T-helper 17 cell (primary cell): Measurements from ENCODE around the gene TRMT11. TPM values are rescaled to one million over a fixed set of nuclear protein-coding genes. Genes with fewer than 3 reads are reported as not detected.
"Not testable (repeated sequence)": the region's sequence is repeated elsewhere in the genome, so short reads cannot be mapped to it uniquely, and the experiment has no call there.

Source experiments
- ATAC-seq: fragments of 150-1000 bp; cut with Tn5 transposase; 2 replicates; pipeline ENCODE4 v1.10.0; 2021; ENCODE audit warnings: mild to moderate bottlenecking, moderate library complexity
- DNase-seq, 3 donors: peaks; one replicate each; pipeline versions ENCODE4 v3.0.0 to v3.0.0-alpha.2; 2020 to 2021
- H3K9me3 ChIP-seq: one replicate; pipeline ENCODE4 v1.7.0; 2013; ENCODE audit warnings: low read length, mild to moderate bottlenecking; ENCODE audit not compliant: control insufficient read depth, poor library complexity, severe bottlenecking
- H3K27ac Mint-ChIP-seq: one replicate; pipeline ENCODE4 v1.8.0; 2022; ENCODE audit warnings: mild to moderate bottlenecking, moderate library complexity, mixed read lengths
- H3K27me3 Mint-ChIP-seq: one replicate; pipeline ENCODE4 v1.8.0; 2022; ENCODE audit warnings: mixed read lengths
- H3K36me3 Mint-ChIP-seq: one replicate; pipeline ENCODE4 v1.8.0; 2022; ENCODE audit warnings: low read depth, mixed read lengths
- H3K4me1 Mint-ChIP-seq: one replicate; pipeline ENCODE4 v1.8.0; 2022; ENCODE audit warnings: mild to moderate bottlenecking, mixed read lengths
- H3K4me3 Mint-ChIP-seq: one replicate; pipeline ENCODE4 v1.8.0; 2022; ENCODE audit warnings: mild to moderate bottlenecking, moderate library complexity, mixed read lengths
- total RNA-seq, 4 donors: library from RNA in 2 of 4; stranded (reverse) in 2 of 4; gene quantifications; one replicate each; pipeline ENCODE4 v1.2.3 and lab custom pipeline; 2022 to 2026

Gene TRMT11
- total RNA-seq, 2 donors from 2014 or later = 17.8 to 20.1 TPM

DNA sequence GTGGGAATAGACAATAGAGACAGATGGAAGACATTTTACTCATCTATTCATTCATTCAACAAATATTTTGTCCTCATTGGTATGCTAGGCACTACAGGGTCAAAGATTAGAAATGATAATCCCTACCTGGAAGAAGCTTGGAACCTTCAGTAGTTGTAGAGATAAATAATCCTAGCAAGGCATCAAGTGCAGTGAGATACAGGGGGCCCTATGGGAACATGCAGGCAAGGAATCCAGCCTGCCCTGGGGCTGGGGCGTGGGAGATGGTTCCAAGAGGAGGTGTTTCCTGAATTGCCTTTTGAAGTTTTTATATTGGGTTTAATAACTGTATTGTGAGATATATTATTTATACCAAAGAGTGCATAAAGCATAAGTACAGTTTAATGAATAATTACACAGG, 64.5 kb downstream of the TRMT11 start:
- Mint-ChIP-seq H3K27me3 (no peaks in the 10 kb centered on the region), H3K4me3 (no peak overlapping the region), H3K4me1 (peaks cover 3% of the 10 kb centered on the region), H3K27ac (no peak overlapping the region), H3K36me3 (peaks cover 5% of the 10 kb centered on the region)
- DNase-seq (no peak), ATAC-seq (no peak)
- no peaks in the 10 kb centered on the region for H3K9me3 ChIP-seq

DNA sequence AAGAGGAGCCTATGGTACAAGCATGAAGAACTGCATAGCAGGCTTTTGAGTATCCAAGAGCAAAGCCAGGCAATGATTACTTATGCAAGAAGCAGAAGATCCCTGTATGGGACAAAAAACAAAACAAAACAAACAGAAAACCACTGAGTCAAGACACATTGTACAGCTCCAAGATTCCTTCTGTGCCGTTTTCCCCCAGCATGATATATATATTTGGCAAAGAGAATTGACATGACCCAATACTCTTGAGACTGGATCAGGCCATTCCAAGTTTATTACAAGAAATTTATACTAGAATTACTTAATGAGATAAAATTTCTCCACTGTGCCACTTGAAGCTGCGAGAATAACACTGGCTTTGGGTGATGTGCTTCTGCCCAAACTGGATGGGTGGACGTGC, 65.5 kb downstream of the TRMT11 start:
- H3K36me3 Mint-ChIP-seq = peaks cover 5% of the 10 kb centered on the region
- DNase-seq = no peak

DNA sequence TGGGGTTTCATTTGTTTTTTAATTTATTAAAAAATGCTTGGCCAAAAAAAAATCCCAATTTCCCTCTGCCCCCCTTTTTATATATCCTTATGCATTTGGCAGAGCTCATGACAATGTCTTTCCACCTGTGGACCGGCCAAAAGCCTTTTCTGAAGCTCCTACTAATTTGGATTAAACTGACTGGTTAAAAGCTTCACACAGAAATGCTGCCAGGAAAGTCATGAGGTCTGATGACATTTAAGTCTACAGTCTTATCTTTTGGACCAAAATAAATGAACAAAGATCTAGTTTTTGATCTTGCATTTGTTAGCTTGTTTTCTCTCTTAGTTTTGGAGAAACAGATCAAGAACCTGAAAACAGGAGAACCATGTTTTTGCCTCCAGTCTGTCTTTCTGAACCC, 66.1 kb downstream of the TRMT11 start:
- Mint-ChIP-seq H3K27ac (no peak overlapping the region), H3K36me3 (peaks cover 5% of the 10 kb centered on the region), H3K4me1 (peaks cover 3% of the 10 kb centered on the region), H3K4me3 (no peak overlapping the region), H3K27me3 (no peaks in the 10 kb centered on the region)
- H3K9me3 ChIP-seq = no peaks in the 10 kb centered on the region
- DNase-seq = no peak
- no peak for ATAC-seq

More for the DNA sequence above, 65.5 kb downstream of the TRMT11 start:
- no peak overlapping the region for H3K4me3 Mint-ChIP-seq
- no peaks in the 10 kb centered on the region for H3K27me3 Mint-ChIP-seq
- ATAC-seq = no peak
- H3K4me1 Mint-ChIP-seq = peaks cover 3% of the 10 kb centered on the region
- no peak overlapping the region for H3K27ac Mint-ChIP-seq
- no peaks in the 10 kb centered on the region for H3K9me3 ChIP-seq

DNA sequence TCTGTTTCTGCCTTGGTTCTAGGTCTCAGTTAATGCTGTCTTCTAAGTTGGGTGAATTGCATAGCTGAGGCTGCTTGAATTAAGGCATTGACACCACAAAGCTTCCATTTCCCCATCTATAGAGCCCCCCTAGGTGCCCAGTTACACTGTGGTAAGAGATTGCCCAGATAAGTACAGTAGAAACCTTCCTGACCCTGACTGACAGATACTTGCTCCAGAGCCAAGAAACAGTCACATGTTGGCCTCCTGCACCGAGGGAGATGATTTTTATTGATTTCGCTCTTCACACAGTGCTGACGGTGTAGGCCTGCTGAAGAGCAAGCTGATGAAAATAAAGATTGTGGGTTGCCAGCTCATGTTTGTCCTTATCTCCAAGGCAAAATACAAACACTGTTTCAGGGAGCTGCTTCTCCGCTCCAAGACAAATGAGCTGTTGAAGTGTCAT, 67.9 kb downstream of the TRMT11 start:
- H3K9me3 ChIP-seq = no peaks in the 10 kb centered on the region
- no peak overlapping the region for H3K27ac Mint-ChIP-seq
- no peaks in the 10 kb centered on the region for H3K27me3 Mint-ChIP-seq
- DNase-seq (no peak), ATAC-seq (no peak)
- H3K4me1 Mint-ChIP-seq = peaks cover 3% of the 10 kb centered on the region
- no peak overlapping the region for H3K4me3 Mint-ChIP-seq
- H3K36me3 Mint-ChIP-seq = peaks cover 8% of the 10 kb centered on the region

DNA sequence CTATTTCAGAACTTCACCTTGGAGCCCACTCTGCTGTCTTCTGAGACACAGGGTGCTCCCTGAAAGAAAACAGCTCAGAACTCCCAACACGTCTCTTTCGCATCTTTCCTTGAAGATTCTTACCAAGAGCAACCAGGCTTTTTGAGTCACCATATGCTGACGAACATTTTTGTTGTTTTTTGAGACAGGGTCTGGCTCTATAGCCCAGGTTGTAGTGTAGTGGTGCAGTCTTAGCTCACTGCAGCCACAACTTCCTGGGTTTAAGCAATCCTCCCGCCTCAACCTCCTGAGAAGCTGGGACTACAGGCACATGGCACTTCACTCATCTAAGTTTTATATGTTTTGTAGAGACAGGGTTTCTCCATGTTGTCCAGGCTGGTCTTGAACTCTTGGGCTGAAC, 68.5 kb downstream of the TRMT11 start:
- H3K27ac Mint-ChIP-seq = no peak overlapping the region
- no peak overlapping the region for H3K4me3 Mint-ChIP-seq
- ATAC-seq (no peak), DNase-seq (no peak)
- H3K9me3 ChIP-seq = no peaks in the 10 kb centered on the region
- H3K36me3 Mint-ChIP-seq = peaks cover 8% of the 10 kb centered on the region
- peaks cover 3% of the 10 kb centered on the region for H3K4me1 Mint-ChIP-seq
- H3K27me3 Mint-ChIP-seq = no peaks in the 10 kb centered on the region

DNA sequence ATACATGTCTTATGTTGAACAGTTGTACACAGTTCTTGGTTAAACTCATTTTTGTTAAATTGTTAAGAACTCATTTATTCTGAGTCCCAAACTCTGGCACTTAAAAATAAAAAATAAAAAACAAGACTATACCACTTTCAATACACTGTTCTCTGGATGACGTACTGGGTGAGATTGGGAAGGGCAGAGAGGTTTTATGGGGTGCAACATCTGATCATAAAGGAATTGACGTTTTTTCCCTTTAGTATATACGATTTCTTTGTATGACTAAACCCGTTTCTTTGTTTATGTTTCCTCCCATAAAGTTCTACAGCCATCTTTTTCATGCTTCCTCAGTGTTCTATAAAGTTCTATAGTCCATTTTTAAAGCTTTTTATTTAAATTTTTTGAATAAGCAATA, 69.1 kb downstream of the TRMT11 start:
- no peaks in the 10 kb centered on the region for H3K9me3 ChIP-seq
- H3K4me3 Mint-ChIP-seq = no peak overlapping the region
- ATAC-seq = no peak
- H3K27me3 Mint-ChIP-seq = no peaks in the 10 kb centered on the region
- H3K27ac Mint-ChIP-seq = no peak overlapping the region
- no peak for DNase-seq
- peaks cover 3% of the 10 kb centered on the region for H3K4me1 Mint-ChIP-seq
- peaks cover 8% of the 10 kb centered on the region for H3K36me3 Mint-ChIP-seq

DNA sequence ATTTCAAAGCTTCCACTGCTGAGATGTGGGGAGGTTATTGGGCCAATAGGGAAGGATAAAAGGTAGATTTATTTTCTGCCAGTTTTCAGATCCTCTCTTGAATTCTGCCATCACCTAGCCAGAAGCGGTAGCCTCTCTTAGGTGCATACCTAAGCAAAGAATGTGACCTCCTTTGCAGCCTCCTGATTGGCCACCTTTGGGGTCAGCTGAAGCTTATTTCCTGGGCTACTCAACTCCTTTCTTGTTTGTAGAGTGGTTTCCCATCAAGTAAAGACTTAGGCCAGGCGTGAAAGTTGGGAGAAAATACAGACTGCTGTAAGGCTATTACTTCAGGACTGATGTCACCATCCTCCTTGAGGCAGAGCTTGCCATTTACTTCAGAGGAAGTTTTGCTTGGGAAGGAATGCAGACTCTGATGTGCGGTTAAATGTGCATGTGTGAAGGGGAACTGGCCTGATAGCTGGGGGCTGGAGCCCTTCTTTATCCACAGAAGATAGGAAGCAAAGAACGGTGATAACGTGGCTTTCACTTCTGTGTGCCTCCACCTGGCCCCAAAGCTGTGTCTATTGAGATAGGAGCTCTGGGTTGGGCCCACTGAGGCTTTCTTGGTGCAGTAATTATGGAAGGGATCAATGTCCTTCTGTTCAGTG, 70.1 kb downstream of the TRMT11 start:
- H3K4me3 Mint-ChIP-seq = no peak overlapping the region
- H3K36me3 Mint-ChIP-seq = peaks cover 9% of the 10 kb centered on the region
- H3K27ac Mint-ChIP-seq = no peak overlapping the region
- no peaks in the 10 kb centered on the region for H3K27me3 Mint-ChIP-seq
- ATAC-seq (no peak), DNase-seq (no peak)
- H3K4me1 Mint-ChIP-seq = peaks cover 3% of the 10 kb centered on the region
- H3K9me3 ChIP-seq = no peaks in the 10 kb centered on the region

DNA sequence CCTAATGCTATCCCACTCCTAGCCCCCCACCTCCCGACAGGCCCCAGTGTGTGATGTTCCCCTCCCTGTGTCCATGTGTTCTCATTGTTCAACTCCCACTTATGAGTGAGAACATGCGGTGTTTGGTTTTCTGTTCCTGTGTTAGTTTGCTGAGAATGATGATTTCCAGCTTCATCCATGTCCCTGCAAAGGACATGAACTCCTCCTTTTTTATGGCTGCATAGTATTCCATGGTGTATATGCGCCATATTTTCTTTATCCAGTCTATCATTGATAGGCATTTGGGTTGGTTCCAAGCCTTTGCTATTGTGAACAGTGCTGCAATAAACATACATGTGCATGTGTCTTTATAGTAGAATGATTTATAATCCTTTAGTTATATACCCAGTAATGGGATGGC, 71.7 kb downstream of the TRMT11 start:
- not testable (repeated sequence) for H3K36me3 Mint-ChIP-seq, H3K27ac Mint-ChIP-seq, DNase-seq, H3K4me3 Mint-ChIP-seq, H3K9me3 ChIP-seq, ATAC-seq, H3K27me3 Mint-ChIP-seq, H3K4me1 Mint-ChIP-seq

DNA sequence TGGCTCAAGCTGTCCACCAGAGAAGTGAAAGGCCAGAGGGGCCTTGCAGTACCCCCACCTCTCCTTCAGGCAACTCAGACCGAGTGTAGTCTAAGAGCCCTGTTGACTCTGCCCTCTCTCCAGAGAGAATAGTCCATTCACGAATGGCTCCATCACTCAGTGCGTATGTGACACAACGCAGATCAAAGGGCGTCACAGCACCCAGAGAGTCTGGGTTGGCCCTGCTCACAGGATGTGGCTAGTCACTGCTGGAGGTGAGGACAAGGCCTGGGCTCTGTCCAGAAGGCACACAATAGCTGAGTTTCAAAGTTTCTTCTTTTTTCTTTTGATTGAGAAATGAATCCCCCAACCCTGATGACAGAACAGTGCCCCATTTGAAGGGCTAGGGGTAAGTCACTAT, 74.1 kb downstream of the TRMT11 start:
- ATAC-seq (no peak), DNase-seq (no peak)
- H3K27ac Mint-ChIP-seq = no peak overlapping the region
- no peak overlapping the region for H3K4me3 Mint-ChIP-seq
- H3K36me3 Mint-ChIP-seq = peaks cover 8% of the 10 kb centered on the region
- no peaks in the 10 kb centered on the region for H3K4me1 Mint-ChIP-seq
- no peaks in the 10 kb centered on the region for H3K27me3 Mint-ChIP-seq
- H3K9me3 ChIP-seq = no peaks in the 10 kb centered on the region

DNA sequence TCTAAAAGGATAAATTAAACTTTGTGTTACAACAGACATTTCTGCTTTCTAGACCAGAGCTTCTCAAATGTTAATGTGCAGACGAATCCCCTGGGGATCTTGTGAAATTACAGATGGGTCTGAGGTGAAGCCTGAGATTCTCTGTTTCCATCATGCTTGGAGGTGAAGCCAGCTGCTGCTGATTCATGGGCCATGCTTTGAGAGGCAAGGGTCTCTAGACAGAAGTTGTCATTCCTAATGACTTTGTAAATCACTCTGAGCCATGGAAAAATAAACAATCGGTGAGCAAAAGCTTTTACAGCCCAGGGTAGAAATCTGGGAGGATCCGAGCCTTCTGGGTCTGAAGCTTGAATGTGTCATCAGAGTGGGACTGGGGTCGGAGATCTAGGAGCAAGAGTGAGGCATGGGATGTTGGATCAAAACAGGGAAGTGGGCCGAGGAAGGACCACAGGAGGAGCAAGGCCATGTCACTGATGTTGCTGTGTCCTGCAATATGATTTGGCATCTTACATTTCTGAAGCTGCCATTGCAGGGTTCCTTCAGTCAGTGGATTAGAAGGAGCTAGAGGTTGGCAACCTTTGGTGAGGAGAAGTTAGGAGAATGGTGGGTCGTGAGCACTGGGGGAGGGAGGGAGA, 77.3 kb downstream of the TRMT11 start:
- H3K9me3 ChIP-seq = no peaks in the 10 kb centered on the region
- Mint-ChIP-seq H3K4me3 (no peak overlapping the region), H3K27me3 (no peaks in the 10 kb centered on the region), H3K4me1 (no peaks in the 10 kb centered on the region), H3K36me3 (peaks cover 8% of the 10 kb centered on the region), H3K27ac (no peak overlapping the region)
- no peak for ATAC-seq
- DNase-seq = no peak

DNA sequence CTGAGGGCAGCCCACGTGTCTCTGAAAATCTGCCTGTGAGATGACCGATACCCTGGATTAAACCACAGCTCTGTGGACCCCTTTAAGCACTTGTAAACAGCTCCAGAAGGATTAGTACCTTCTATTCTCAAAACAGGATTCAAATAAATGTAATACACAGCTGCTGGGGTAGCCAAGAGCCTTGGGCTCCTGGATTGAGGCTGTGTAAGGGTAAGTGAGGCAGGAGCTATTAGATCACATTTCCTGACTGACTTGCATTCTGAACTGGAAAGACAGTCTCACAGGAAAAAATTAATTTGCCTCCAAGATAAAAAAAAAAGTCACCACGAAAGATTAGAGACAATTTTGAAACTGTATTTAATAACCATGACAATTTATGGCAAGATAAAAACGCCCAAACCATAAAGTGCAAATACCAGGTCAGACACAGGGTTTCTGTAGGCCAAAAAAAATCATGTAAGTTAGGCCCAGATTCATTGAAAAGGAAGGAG, 78.0 kb downstream of the TRMT11 start:
- no peak for DNase-seq
- H3K4me1 Mint-ChIP-seq = no peaks in the 10 kb centered on the region
- H3K27ac Mint-ChIP-seq = no peak overlapping the region
- H3K4me3 Mint-ChIP-seq = no peak overlapping the region
- ATAC-seq = no peak
- no peaks in the 10 kb centered on the region for H3K27me3 Mint-ChIP-seq
- no peaks in the 10 kb centered on the region for H3K9me3 ChIP-seq
- peaks cover 5% of the 10 kb centered on the region for H3K36me3 Mint-ChIP-seq

DNA sequence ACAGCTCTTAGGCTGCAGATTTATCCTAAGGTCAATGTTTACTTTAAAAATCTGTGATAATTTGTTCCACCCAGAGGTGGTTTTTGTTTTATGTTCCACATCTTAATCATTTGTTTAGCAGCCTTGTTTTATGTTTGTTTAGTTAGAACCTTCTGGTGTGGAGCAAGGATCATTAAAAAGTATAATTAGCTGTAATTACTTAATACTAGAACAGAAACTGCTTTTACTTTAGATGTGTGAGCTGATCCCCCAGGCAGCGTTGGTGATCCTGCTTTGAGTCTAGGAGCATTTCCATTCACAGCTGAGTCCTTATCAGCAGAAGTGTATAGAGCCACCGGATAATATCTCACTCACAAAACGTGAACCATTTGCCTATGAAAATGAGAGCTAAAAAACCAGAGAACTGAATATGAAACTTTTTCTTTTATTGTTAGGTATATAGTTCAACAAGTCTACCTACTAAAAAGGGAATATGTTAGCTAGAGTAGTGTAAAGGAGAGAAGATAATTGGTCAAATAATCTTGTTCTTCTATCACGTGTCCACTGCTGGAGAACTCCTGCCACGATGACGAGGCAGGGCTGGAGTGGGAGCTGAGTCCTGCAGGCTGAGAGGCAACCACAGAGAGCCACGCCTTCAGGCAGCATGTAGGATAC, 78.5 kb downstream of the TRMT11 start:
- ATAC-seq (no peak), DNase-seq (no peak)
- Mint-ChIP-seq H3K27me3 (no peaks in the 10 kb centered on the region), H3K4me1 (no peaks in the 10 kb centered on the region), H3K27ac (no peak overlapping the region), H3K4me3 (no peak overlapping the region), H3K36me3 (peaks cover 5% of the 10 kb centered on the region)
- no peaks in the 10 kb centered on the region for H3K9me3 ChIP-seq

DNA sequence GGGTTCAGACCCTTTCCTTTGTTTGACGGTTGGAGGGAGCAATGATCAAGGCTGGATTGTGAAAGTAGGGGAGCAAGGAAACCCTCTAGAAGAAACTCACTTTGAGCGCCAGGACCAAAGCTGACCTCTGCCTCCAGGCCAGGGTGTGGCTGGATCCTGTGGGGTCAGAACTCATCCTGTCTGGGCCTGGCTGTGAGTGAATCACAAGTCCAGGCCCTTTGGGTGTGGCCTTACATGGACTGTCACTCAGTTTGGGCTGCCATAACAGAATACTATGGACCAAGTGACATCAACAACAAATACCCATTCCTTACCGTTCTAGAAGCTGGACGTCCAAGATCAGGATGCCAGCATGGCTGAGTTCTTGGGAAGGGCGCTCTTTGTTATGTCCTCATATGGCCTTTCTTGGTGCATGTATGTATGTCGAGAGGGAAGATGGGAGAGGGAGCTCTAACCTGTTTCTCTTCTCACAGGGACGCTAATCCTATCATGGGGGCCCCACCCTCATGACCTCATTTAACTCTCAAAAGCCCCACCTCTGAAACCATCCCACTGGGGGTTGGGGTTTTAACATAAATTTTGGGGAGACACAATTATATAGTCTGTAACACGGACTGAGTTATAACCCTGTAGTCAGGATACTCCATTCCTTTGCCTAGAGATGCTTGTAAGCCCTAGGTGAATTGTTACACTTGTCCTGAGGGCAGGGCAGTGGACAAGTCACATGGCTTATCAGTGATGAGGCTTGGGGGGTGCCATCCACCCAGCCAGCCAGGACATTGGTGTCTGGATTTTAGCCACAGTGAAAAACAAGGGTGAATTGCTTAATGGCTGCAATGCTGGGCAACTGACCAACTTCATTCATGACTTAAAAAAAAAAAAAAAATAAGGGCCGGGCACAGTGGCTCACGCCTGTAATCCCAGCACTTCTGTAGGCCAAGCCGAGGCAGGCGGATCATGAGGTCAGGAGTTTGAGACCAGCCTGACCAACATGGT, 80.0 kb downstream of the TRMT11 start:
- ATAC-seq (no peak), DNase-seq (no peak)
- H3K4me3 Mint-ChIP-seq = no peak overlapping the region
- H3K9me3 ChIP-seq = no peaks in the 10 kb centered on the region
- no peaks in the 10 kb centered on the region for H3K4me1 Mint-ChIP-seq
- no peak overlapping the region for H3K27ac Mint-ChIP-seq
- H3K27me3 Mint-ChIP-seq = no peaks in the 10 kb centered on the region
- H3K36me3 Mint-ChIP-seq = peaks cover 6% of the 10 kb centered on the region
